ENCODE results near the gene RHBDD1.
A peak's percentile ranks its signal among the peaks of the same experiment; 100 is the strongest.

The RHBDD1 gene

DNA sequence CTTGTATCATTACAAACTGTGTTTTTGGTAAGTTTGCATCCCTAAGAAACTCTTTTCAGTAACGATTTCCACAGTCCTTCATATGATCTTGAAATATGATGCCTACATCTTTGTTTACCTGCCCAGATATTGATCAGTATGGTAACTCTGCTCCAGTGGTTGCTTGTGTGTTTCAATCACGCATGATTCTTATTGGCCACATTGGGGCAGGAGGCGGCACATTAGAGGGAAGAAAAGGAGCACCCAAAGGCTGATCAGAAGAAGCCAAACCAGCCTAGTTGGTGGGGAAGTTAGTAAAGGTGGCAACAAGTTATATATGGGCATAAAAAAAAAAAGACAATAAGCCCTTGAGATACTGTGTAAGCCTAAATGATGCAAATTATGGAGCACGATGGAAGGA lies 158.9 kb downstream of the RHBDD1 start:
- DNase-seq, result peak; percentile 14

DNA sequence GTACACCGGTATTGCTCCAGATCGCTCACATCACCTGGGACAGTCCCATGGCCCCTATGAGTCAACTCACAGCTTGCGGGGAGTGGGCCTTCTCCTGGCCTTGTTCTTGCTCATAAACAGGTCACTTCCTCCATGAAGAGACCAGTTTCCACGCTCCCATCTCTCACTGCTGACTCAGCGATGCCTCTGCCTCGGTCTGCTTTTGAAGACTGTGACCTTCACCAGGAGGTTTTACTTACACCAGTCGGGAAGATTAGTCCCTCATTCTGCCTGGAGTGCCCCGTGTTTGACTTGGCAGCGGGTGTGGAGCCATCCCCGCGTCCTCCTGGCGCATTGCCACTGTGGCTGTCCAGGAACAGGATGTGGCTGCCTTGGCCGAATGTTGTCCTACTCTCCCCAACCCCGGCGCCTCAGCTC lies 159.8 kb downstream of the RHBDD1 start:
- peak; percentile 81 for DNase-seq

DNA sequence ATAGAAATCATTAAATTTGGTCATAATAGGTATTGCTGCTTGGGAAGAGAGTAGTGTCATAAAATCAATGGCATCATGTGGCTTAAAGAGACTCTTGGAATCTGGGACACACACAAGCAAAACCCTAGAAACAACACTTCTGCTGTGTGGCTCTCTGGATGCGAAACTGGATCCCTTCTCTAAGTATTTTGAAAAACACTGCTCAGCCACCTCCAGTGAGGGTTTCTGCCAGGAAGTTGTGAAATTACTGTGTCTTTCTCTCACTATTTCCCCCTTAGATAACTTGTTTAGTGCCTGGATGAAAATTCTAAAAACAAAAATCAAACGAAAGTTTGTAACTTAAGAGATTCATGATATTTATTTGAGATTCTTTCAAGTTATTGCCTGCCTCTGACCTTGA lies 163.8 kb downstream of the RHBDD1 start:
- DNase-seq, result no peak

DNA sequence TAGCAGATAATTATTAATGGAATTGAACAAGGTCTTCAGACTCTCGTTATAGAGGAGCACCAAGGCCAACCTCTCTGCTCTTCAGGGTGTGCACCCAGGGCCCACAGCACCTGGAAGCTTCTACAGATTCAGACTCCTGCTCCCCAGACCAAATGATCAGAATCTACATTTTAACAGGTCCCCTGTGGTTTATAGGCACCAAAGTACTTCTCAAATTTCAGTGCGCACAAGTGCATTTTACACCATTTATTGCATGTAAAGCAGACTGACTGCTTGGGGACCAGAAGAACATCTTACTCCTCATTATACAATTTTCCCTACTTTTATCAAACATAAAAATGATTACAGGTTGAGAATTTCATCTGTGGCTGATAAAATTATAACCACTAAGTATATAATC lies 164.3 kb downstream of the RHBDD1 start:
- no peak for DNase-seq

DNA sequence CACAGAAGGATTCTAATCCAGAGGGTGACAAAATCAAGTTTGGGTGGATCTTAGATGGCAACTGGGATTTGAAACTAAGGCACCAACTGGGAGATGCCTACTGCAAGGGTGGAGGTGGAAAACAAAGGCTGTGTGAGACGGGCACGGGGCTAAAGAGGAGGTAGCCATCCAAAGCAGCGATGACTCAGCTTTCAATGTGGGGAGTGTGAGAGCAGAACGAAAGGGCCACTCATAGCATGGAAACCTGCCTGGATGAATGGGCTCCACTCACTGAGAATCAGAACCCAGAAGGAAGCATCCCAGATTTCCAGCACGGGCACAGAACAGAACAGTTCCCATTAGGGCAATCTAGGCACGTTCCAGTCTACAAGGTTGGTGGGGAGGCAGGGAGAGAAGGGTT lies 168.6 kb downstream of the RHBDD1 start:
- DNase-seq, result no peak

DNA sequence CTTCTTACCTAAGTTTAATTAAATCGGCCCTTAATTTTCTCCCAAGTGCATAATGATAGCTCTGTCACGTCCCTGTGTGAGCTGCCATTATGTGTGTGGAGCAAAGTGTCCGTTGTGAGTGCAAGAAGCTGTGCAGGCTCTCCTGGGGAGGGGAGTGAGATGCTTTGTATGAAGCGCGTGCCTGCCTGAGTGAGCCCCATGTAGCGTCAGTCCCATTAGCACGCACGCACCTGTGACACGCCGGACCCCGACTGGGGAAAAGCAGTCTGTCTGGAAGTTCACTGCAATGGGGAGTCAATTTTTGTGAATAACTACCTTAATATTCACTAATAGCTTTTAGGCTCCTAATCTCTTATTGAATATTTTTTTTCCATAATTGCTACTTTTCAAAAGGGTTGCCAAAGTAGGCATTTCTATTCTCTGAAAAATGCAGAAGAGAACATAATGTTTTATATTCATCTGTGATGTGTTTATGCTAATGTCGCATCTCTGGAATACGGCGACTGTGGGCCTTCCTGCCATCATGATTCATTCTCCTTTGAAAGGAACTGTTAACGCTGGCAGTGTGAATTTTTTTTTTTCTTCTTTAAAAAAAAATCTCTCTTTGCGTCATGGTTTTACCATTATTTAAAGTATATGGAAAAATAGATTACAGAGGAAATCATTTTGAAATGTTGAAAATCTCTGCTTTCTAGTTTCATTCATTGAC lies 170.5 kb downstream of the RHBDD1 start:
- no peak for DNase-seq

DNA sequence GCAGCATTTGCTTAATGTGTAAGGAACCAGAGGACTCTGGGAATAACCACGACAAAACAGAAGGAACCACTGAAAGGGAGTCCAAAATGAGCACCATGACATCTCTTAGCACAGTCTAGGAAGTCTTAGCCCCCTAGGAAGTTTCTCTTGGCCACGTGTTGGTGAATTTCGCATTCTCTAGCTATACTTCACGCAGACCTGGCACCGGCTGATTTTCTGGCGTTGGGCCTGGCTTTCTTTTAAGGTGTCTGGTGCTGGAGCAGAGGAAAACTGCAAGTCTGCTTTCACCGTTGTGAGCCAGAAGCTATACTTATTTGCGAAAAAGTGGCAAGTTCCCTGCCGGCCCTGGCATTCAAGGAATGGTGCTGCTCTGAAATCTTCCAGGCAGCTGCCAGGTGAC lies 171.3 kb downstream of the RHBDD1 start:
- DNase-seq, result no peak

DNA sequence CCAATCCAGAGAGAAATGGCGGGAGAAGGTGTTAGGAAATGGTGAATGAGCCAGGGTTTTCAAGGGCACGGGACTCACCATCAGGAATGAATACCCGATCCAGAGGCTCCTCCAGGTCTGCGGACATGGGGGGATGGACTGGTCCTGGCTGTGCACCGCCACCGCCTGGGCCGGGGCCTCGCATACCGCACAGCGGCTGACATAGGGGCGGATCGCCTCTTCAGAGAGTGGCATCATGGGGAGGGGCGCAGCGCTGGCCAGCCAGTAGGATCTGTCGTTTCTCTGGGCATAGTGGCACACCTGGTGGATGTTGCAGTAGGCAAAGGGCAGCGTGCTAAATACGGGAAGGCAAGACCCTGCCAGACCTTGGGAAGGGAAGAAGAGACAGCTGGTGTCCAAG lies 172.1 kb downstream of the RHBDD1 start:
- DNase-seq, result no peak

DNA sequence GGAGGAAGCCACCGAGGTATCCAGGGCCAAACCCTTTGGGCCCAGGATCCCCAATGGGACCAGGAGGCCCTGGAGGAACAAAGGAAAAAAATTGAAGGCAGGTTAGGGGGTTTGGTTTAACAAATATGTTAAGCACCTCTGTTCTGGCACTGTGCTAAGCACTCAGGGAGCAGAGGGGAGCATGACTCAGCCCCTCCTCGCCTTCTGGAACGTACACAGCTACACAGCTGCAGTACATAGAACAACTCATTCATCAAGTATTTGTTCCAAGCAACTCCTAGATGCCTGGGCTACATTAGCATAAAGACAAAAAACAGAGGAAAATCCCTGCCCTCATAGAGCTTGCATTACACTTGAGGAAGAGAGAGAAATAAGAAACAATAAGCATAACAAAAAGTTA lies 174.6 kb downstream of the RHBDD1 start:
- no peak for DNase-seq

DNA sequence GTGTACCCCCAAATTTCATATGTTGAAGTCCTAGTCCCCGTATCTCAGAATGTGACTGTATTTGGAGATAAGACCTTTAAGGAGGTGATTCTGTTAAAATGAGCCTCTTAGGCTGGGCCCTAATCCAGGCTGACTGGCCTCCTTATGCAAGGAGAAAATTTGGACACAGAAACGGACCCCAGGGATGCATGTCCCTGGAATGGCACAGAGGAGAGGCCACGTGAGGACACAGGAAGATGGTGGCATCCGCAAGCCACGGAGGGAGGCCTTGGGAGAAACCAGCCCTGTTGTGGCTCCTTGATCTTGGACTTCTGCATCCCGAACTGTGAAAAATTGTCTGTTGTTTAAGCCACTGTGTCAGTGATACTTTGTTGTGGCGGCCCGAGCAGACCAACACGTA lies 177.5 kb downstream of the RHBDD1 start:
- DNase-seq, result no peak

DNA sequence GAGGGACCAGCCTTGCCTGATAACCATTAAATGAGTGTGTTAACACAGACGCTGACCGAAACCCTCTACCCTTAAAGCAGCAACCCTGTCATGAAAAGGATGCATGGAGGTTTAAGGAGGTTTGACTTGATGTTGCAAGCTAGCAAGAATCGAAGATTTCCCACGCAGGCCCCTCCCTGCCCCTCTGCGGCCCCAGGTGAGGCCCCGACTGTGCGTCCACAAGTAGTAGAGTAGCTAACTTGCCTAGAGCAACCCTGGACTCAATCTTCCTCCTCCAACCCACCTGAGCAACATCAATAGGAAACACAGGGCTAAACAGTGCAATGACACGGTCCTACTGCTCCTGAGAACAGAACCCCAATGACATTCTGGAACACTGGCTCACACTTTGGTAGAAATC lies 178.0 kb downstream of the RHBDD1 start:
- no peak for DNase-seq

DNA sequence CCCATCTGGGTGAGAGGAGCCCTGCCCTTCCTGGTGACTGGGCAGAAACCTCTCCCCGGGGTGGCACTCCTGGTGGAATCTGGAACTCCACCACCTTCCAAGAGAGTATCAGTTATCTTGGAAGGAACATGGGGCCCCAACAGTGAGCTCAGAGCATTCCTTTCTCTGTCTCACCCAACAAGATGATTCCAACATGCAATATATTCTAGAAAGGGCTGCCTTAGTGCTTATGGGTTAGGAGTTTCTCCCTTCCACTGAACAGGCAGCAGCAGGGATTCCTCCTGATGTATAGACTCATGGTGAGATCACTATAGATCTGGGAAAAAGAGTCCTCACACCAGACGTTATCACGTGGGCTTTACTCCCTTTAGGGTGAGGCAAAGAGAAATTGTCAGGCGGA lies 181.0 kb downstream of the RHBDD1 start:
- DNase-seq, result no peak

DNA sequence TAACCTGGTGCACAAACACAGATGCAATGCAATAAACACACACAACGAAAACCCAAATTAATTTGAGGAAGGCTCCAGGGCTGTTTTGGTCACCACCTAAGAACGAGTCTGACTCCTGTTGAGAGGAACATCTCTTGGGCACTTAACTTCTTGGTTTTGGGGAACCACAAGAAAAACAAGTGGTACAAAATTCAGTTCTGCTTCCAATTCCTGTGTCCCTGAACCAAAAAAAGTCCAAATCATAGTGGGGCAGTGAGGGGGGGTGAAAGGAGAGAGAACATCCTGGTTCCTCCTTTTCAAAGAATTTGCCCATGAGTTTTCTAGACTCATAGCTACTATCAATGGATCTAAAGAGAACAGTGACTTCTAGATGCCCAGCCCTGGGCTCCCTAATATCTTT lies 184.6 kb downstream of the RHBDD1 start:
- no peak for DNase-seq

DNA sequence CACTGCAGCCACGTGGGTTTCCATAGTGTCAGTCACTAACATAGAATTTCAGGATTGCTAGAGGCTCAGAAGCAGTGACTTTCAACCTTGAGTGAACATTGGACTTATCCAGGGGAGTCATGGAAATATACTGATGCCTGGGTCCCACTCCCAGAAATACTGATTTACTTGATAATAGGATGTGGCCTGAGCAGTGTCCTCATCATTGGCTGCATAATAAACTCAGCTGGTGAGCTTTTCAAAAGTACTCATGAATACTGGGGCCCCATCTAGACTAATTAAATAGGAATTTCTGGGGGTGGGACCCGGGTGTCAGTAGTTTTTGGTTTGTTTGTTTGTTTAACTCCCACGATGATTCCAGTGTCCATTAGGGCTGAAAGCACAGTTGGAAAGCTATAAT lies 186.8 kb downstream of the RHBDD1 start:
- DNase-seq, result no peak

DNA sequence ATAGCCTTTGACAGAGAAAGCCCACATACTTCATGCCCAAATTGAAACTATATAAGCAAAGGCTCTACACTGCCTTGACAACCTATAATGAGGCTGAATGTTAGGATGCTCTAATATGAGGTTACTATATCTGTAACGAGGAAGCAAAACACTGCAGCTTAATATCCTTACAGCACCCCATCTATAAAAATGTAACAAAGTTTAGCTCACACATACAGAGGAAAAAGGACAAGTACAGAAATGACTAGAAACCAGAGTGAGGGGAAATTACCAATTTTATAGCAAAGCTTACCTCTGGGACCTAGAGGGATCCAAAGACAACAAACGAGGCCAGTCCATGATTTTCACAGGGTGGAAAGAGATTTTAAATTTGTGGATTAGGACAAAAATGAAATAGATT lies 189.7 kb downstream of the RHBDD1 start:
- DNase-seq, result no peak

DNA sequence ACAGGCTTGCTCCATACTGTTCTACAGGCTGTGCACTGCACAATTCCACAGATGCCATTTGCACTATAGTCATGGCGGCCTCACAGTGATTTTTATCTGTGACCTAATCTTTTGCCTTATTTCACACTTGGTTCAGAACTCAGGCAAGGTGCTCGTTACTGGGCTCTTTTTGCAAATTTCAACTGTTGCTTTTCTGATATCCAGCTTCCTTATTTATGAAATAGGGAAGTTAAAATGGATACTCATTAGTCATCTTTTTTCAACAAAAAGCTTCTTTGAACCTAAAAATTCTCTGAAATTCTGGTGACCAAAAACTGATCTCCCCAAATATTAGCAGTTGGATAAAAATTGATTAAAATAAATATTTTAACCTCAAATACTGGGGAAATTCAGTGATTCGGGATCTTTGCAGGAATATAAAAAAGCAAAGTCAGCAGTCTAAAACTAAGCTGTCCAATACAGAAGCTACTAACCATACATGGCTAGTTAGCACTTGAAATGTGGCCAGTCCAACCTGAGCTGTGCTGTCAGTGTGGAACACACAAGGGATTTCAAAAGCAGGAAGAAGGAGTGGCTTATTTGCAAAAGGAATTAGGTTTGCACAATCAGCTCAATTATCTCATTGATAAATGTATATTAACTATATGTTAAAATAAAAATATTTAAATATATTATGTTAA lies 193.7 kb downstream of the RHBDD1 start:
- DNase-seq, result no peak

DNA sequence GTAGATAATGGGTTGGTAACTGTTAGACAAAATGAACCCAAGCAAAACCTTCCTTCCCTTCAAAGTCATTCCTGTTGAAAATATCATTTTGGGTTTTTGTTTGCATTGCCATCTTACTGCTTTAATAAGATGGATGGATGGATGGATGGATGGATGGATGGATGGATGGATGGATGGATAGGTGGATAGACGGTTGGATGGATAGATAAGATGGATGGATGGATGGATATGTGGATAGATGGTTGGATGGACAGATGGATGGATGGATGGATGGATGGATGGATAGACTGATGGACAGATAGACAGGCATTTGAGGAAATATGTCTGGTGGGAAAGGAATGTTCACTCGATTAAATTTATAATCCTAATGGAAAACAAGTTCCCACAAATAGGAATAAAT lies 194.9 kb downstream of the RHBDD1 start:
- DNase-seq, result no peak

DNA sequence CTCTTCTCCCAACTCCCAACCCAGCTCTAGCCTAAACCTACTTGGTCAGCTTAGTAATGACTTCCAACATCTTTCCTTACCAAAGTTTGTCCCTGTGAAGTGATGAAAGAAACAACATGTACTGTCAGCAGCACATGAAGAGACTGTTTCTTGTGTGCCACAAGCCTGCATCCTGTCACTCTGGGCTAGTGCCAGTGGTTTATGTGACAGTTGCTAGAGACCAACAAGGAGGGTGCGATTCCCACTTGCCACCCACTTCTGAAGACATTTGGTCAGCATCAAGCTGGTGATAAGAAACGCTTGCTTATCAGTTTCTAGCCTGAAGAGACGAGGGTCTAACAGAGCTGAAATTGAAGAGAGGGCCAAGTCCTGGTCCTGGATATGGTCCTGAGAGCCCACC lies 195.5 kb downstream of the RHBDD1 start:
- no peak for DNase-seq

DNA sequence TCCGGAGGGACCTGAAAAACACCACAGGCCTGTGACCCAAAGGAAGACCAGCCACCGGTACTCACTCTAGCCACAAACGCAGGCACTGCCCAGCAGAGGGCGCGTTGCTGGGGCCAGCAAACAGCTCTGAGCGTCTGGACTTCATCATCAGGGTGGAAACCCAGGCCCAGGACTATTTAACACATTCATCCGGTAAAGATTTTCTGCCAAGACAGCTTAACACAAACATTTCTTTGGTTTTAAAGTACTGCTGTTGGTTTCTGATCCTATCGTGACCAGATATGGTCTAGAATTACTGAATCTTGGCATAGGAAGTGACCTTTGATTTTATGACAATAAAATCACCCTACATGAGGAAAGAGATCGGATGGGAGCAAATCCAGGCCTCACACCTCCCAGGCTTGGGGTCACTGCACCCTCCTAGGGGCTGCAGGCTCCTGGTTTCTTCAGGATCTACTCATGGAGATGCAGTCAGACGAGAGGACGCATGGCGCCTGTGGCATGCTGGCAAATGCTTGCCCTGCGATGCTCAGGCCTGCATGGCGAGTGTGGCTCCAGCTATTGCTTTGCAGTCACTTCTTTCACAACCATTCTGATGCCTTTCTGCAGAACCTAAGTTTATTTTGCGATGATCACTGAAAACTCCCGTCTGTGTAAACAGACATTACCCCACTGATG lies 197.8 kb downstream of the RHBDD1 start:
- peak; percentile 51 for DNase-seq

DNA sequence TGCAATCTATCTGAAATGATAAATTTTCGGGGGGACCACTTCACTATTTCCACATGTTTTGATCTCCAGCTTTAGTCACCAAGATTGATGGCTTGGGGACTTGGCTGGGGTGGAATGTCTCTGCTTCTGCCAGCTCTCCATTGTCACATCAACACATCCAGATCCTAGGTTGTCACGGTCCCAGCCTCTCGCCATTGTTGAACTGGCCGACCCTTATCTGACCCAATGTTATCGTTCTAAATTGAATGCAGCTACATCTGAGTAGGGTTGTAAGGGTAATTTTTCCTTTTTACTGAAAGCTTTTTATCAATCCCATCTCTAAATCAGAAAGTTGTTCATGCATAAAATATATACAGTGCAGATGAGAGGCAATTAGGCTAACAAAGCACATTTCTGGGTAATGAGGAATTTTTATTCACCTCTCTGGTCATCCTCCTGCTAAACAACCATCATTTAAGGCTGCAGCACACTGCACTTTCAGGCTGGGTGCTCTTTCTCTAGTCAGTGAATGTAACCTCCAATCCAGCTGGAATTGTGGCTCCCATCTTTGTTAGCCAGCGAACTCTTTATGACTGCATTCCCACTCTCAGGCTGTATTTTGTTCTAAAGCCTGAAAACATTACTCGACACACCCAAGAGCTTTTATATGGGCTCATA lies 200.0 kb downstream of the RHBDD1 start:
- no peak for DNase-seq

DNA sequence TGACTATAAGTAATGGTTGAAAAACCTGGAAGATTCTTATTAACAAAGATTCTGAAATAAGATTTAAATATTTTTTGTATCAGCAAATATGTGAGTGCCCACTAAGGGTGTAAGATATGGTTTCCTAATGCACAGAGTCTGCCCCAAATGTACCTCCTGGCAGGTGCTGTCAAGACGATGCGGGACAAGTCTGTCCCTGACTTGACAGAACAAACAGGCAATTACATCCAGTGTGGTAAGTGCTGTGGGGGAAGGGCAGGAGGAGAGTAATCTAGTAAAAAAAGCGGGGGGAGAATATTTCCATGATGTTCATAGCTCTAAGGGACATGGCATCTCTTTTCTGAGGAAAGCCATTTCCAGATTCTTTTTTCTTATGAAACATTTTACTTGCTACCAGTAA lies 200.7 kb downstream of the RHBDD1 start:
- DNase-seq, result no peak

DNA sequence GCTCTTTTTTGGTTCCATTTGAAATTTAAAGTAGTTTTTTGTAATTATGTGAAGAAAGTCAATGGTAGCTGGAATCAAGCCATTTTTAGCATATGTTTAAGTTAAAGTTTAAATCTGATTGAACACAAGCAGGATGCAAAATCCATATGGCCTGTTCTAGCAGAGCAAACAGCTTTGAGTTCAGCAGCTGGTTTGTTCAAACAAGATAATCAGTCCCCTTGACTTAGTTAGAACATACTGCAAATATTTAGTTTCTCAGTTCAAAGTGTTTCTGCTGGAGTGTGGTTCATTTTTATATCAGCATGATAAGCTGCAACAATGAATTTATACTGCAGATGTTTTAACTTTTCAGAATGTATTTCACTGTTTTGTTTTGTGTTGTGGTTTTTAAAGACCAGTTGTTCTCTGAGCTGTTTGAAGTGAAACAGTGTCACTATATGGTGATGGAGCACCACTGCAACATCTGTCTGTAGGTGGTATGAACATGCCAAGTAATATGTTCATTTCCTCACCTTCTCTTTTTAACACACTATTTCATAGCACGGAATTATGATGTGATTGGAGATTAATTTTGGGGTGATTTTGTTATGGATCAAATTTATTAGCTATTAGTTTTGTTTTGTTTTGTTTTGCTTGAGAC lies 202.8 kb downstream of the RHBDD1 start:
- DNase-seq, result no peak

DNA sequence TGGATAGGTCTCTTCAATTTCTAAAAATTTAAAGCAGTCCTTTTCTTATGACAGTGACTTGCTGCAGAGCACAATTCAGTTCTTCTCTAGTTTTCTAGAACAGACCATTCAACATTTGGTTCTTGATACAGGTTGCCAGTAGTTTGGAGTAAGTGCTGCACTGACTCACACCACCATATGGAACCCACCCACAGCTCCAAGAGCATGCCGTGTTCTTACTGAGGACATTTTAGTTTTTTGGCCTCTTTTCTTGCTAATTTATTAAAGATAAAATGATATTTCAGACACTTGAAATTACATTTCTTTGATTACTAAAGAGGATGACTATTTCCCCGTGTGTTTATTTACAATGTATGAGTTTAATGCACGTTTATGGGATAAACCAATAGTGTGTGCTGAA lies 208.1 kb downstream of the RHBDD1 start:
- no peak for DNase-seq
